DOHH2 (cell line): ENCODE measurements around the gene AEN.

Experiments used
- H3F3A ChIP-seq: fragments of 200-600 bp; sonication (generic), shearing (Covaris generic); 2 replicates; pipeline ENCODE4 v1.6.0; 2016; ENCODE audit warnings: antibody characterized with exemption, mild to moderate bottlenecking; ENCODE audit not compliant: control insufficient read depth, insufficient read depth
- H3K27ac ChIP-seq: fragments of 200-600 bp; sonication (generic); 2 replicates; pipeline ENCODE4 v1.5.1; 2014; ENCODE audit warnings: low read depth, mild to moderate bottlenecking, low read length, moderate library complexity
- H3K27me3 ChIP-seq: fragments of 200-600 bp; sonication (generic); 2 replicates; pipeline ENCODE4 v1.6.1; 2014; ENCODE audit warnings: mild to moderate bottlenecking, low read length, mixed read lengths; ENCODE audit not compliant: control insufficient read depth
- H3K36me3 ChIP-seq: fragments of 200-600 bp; sonication (generic); 2 replicates; pipeline ENCODE4 v1.6.1; 2014; ENCODE audit warnings: mild to moderate bottlenecking, low read length, moderate library complexity, mixed read lengths; ENCODE audit not compliant: control insufficient read depth
- H3K4me1 ChIP-seq: fragments of 200-600 bp; sonication (generic); 2 replicates; pipeline ENCODE4 v1.6.1; 2014; ENCODE audit warnings: mild to moderate bottlenecking, low read length, mixed read lengths; ENCODE audit not compliant: control insufficient read depth
- H3K4me2 ChIP-seq: fragments of 200-600 bp; sonication (generic); 2 replicates; pipeline ENCODE4 v1.6.0; 2014; ENCODE audit warnings: mild to moderate bottlenecking, low read length, moderate library complexity
- H3K4me3 ChIP-seq: fragments of 200-600 bp; sonication (generic); 2 replicates; pipeline ENCODE4 v1.5.1; 2014; ENCODE audit warnings: mild to moderate bottlenecking, low read length, mixed read lengths
- H3K79me2 ChIP-seq: fragments of 200-600 bp; sonication (generic); 2 replicates; pipeline ENCODE4 v1.6.1; 2014; ENCODE audit warnings: mild to moderate bottlenecking, low read length, mixed read lengths; ENCODE audit not compliant: control insufficient read depth
- H3K9me2 ChIP-seq: fragments of 200-600 bp; sonication (generic); replicated peaks from 2 replicates; pipeline ENCODE4 v1.6.1; 2014; ENCODE audit warnings: mild to moderate bottlenecking, low read length, mixed read lengths; ENCODE audit not compliant: control insufficient read depth
- H3K9me3 ChIP-seq: fragments of 200-600 bp; sonication (generic); 2 replicates; pipeline ENCODE4 v1.6.1; 2014; ENCODE audit warnings: antibody characterized with exemption, low read length, mixed read lengths; ENCODE audit not compliant: control insufficient read depth, insufficient read depth
- H4K20me1 ChIP-seq: fragments of 200-600 bp; sonication (generic); 2 replicates; pipeline ENCODE4 v1.6.0; 2014; ENCODE audit warnings: low read depth, mild to moderate bottlenecking, antibody characterized with exemption, low read length, moderate library complexity; ENCODE audit not compliant: control insufficient read depth, insufficient read depth
- EZH2phosphoT487 ChIP-seq: fragments of 200-600 bp; sonication (generic); IDR thresholded peaks from 2 replicates; pipeline ENCODE4 v1.6.1; 2017; ENCODE audit warnings: borderline replicate concordance, mild to moderate bottlenecking, antibody characterized with exemption, low read length, moderate library complexity, mixed read lengths
- TF ChIP-seq, protein P1 (sequence below): fragments of 200-600 bp; sonication (generic); IDR thresholded peaks from one replicate; pipeline ENCODE4 v1.5.1; 2014; ENCODE audit warnings: antibody characterized with exemption, mild to moderate bottlenecking, low read depth, low read length; ENCODE audit not compliant: poor library complexity, severe bottlenecking

Gene AEN

DNA sequence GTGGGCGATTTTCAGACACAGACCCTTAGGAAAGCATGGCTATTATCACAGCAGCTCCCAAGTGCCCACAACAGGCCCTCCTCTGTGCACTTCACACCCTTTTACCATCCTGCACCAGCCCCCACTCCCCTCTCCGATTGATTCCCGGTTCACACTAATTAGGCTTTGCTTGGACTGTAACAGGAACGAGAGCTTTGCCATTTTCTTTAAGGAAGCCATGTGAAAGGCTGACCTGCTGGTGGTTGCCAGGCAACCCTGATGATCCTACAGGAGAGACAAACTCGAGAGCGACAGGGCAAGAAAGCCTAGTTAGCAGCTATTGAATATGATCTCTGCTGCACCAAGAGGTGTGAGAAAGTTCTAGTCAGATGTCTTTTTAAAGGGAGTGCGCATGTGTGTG lies 46.5 kb upstream of the AEN start:
- Histone ChIP-seq H3K79me2 (no peaks in the 10 kb centered on the region), H3F3A (no peaks in the 10 kb centered on the region), H3K9me3 (no peaks in the 10 kb centered on the region), H3K4me2 (no peak overlapping the region), H3K4me1 (no peaks in the 10 kb centered on the region), H3K27me3 (peaks cover 16% of the 10 kb centered on the region; the same call in 1 of the 2 replicates), H3K27ac (no peak overlapping the region), H3K4me3 (no peak overlapping the region), H4K20me1 (no peaks in the 10 kb centered on the region), H3K9me2 (no peaks in the 10 kb centered on the region), H3K36me3 (no peaks in the 10 kb centered on the region)
- TF ChIP-seq EZH2phosphoT487 = no peak
- TF ChIP-seq, protein P1, sequence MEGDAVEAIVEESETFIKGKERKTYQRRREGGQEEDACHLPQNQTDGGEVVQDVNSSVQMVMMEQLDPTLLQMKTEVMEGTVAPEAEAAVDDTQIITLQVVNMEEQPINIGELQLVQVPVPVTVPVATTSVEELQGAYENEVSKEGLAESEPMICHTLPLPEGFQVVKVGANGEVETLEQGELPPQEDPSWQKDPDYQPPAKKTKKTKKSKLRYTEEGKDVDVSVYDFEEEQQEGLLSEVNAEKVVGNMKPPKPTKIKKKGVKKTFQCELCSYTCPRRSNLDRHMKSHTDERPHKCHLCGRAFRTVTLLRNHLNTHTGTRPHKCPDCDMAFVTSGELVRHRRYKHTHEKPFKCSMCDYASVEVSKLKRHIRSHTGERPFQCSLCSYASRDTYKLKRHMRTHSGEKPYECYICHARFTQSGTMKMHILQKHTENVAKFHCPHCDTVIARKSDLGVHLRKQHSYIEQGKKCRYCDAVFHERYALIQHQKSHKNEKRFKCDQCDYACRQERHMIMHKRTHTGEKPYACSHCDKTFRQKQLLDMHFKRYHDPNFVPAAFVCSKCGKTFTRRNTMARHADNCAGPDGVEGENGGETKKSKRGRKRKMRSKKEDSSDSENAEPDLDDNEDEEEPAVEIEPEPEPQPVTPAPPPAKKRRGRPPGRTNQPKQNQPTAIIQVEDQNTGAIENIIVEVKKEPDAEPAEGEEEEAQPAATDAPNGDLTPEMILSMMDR = no peak

DNA sequence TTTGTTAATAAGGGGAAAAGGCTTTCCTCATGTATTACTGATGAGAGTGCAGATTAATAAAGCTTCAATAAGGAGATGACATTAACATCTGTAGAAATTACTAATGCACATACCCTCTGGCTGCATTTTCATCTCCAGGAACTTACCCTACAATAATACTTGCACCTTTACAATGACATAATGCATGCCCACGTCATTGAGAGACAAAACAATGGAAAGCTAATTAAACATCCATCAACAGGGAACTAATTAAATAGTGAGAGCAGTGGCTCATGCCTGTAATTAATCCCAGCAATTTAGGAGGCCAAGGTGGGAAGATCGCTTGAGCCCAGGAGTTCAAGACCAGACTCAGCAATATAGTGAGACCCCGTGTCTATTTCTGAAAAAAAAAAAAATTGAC lies 41.8 kb upstream of the AEN start:
- H3F3A ChIP-seq = no peaks in the 10 kb centered on the region
- H3K9me3 ChIP-seq = no peaks in the 10 kb centered on the region
- no peaks in the 10 kb centered on the region for H3K4me1 ChIP-seq
- H3K27me3 ChIP-seq = peaks cover 13% of the 10 kb centered on the region; the same call in 1 of the 2 replicates
- H3K9me2 ChIP-seq = no peaks in the 10 kb centered on the region
- no peak overlapping the region for H3K27ac ChIP-seq
- no peaks in the 10 kb centered on the region for H4K20me1 ChIP-seq
- no peak overlapping the region for H3K4me3 ChIP-seq
- no peaks in the 10 kb centered on the region for H3K79me2 ChIP-seq
- H3K4me2 ChIP-seq = no peak overlapping the region
- H3K36me3 ChIP-seq = no peaks in the 10 kb centered on the region
- TF ChIP-seq, protein P1 = no peak
- no peak for TF ChIP-seq EZH2phosphoT487

DNA sequence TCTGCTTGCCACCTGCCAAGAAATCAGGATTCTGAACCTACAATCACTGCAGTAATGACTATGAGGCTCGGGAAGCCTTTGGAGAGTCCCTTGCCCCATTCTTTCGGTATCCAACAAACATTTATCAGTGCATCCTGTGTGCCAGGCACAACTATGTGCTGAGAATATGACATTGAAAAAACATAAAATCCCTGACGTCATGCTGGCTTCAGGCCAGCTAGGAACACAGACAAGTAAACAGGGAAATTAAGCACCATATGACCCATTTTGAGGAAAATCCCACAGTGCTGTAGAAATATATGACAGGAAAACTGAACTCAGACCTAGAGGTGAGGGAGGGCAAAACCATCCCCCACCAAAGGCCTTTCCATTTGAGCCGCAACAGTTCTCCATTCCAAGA lies 40.6 kb upstream of the AEN start:
- H3F3A ChIP-seq = no peaks in the 10 kb centered on the region
- H3K9me3 ChIP-seq = no peaks in the 10 kb centered on the region
- no peaks in the 10 kb centered on the region for H4K20me1 ChIP-seq
- no peak overlapping the region for H3K4me2 ChIP-seq
- no peak for TF ChIP-seq EZH2phosphoT487
- TF ChIP-seq, protein P1 = no peak
- H3K4me3 ChIP-seq = no peak overlapping the region
- H3K27ac ChIP-seq = no peak overlapping the region
- H3K27me3 ChIP-seq = peaks cover 8% of the 10 kb centered on the region; the same call in 1 of the 2 replicates
- no peaks in the 10 kb centered on the region for H3K4me1 ChIP-seq
- no peaks in the 10 kb centered on the region for H3K9me2 ChIP-seq
- no peaks in the 10 kb centered on the region for H3K36me3 ChIP-seq
- H3K79me2 ChIP-seq = no peaks in the 10 kb centered on the region
